K562 (cell line): Measurements from ENCODE around the gene LZTR1. TPM values are rescaled to one million over a fixed set of nuclear protein-coding genes. Genes with fewer than 3 reads are reported as not detected.
A peak's percentile ranks its signal among the peaks of the same experiment; 100 is the strongest.

ENCODE experiments used
- ATAC-seq: fragments of 200-7000 bp; cut with Tn5 transposase; 3 replicates; pipeline ENCODE4 v1.9.1; 2020; ENCODE audit warnings: moderate library complexity
- BruUV-seq: library from RNA; stranded (reverse); fragments of 400-500 nt; replicated peaks from 2 replicates; lab custom pipeline; 2021; lab: Mats Ljungman, UMichigan
- CTCF ChIA-PET: fragments of 300-600 bp; formaldehyde crosslinking; extraction: SDS; loops from one replicate; lab custom pipeline; 2021; ENCODE audit warnings: low intra/inter-chr PET ratio; lab: Yijun Ruan, JAX
- POLR2A ChIA-PET: fragments of 300-600, 350-650 bp; sonication (Branson Sonifier 250); formaldehyde crosslinking; extraction: SDS; loops from one replicate; lab custom pipeline; 2021; ENCODE audit warnings: antibody characterized with exemption, inconsistent platforms; lab: Yijun Ruan, JAX
- DNase-seq, 4 experiments: peaks; one replicate each; pipeline versions ENCODE4 v3.0.0 to v3.0.0-alpha.2; 2011 to 2018; ENCODE audit warnings: low spot score in 3 of 4, mixed read lengths in 3 of 4; ENCODE audit errors: extremely low read depth in 1 of 4
- FAIRE-seq: peaks from 2 replicates; lab custom pipeline; 2011; peaks lifted over from hg19 to GRCh38; lab: Jason Lieb, UNC
- H2AFZ ChIP-seq: 2 replicates; pipeline ENCODE4 v1.6.0; 2011; ENCODE audit warnings: low read depth, low read length, control low read depth, inconsistent platforms
- H3K27ac ChIP-seq: fragments of 200-600 bp; 3 replicates; pipeline ENCODE4 v1.8.0; 2011; ENCODE audit warnings: low read depth, mild to moderate bottlenecking, control low read depth, inconsistent platforms, low read length, moderate library complexity, mixed read lengths; ENCODE audit errors: extremely low read depth
- H3K27me3 ChIP-seq, 2 experiments: fragments of 300-600 bp in 1 of 2; 2 replicates in 1 of 2; 3 replicates in 1 of 2; pipeline versions ENCODE4 v1.6.0 to v1.8.0; 2011; ENCODE audit warnings: inconsistent platforms in 2 of 2, low read length in 2 of 2, mild to moderate bottlenecking in 1 of 2, mixed read lengths in 1 of 2, moderate library complexity in 1 of 2; ENCODE audit not compliant: control insufficient read depth in 2 of 2, insufficient read depth in 2 of 2
- H3K36me3 ChIP-seq: fragments of 300-600 bp; 3 replicates; pipeline ENCODE4 v1.8.0; 2011; ENCODE audit warnings: mild to moderate bottlenecking, low read length, inconsistent platforms; ENCODE audit not compliant: control insufficient read depth, insufficient read depth
- H3K4me1 ChIP-seq, 2 experiments: fragments of 200-600 bp in 1 of 2; replicated peaks in 1 of 2; 2 replicates in 1 of 2; 3 replicates in 1 of 2; pipeline versions ENCODE4 v1.5.1 to v1.8.0; 2011; ENCODE audit warnings: inconsistent platforms in 2 of 2, low read length in 2 of 2, mild to moderate bottlenecking in 1 of 2, mixed read lengths in 1 of 2, moderate library complexity in 1 of 2; ENCODE audit not compliant: control insufficient read depth in 2 of 2, insufficient read depth in 2 of 2
- H3K4me2 ChIP-seq: 2 replicates; pipeline ENCODE4 v1.6.1; 2011; ENCODE audit warnings: low read length, control low read depth, inconsistent platforms, mixed read lengths; ENCODE audit not compliant: insufficient read depth
- H3K4me3 ChIP-seq: fragments of 200-600 bp; sonication (generic), shearing (Covaris generic); 2 replicates; pipeline ENCODE4 v1.5.1; 2016; ENCODE audit warnings: control low read depth, inconsistent platforms
- H3K79me2 ChIP-seq: fragments of 200-600 bp; 3 replicates; pipeline ENCODE4 v1.8.0; 2011; ENCODE audit warnings: low read length, inconsistent platforms; ENCODE audit not compliant: control insufficient read depth, insufficient read depth
- H3K9ac ChIP-seq, 2 experiments: 2 replicates each; pipeline versions ENCODE4 v1.6.0 to v1.6.1; 2011; ENCODE audit warnings: low read depth in 2 of 2, low read length in 2 of 2, control low read depth in 1 of 2, inconsistent platforms in 1 of 2, mild to moderate bottlenecking in 1 of 2, mixed read lengths in 1 of 2; ENCODE audit not compliant: insufficient read depth in 1 of 2
- H3K9me1 ChIP-seq: one replicate; pipeline ENCODE4 v1.6.0; 2011; ENCODE audit warnings: inconsistent platforms, mild to moderate bottlenecking, low read length, moderate library complexity; ENCODE audit not compliant: control insufficient read depth, insufficient read depth
- H3K9me3 ChIP-seq: replicated peaks from 2 replicates; pipeline ENCODE4 v1.5.1; 2011; ENCODE audit warnings: low read depth, low read length, inconsistent platforms; ENCODE audit not compliant: control insufficient read depth, insufficient read depth
- H4K20me1 ChIP-seq: replicated peaks from 2 replicates; pipeline ENCODE4 v1.6.1; 2011; ENCODE audit warnings: low read length, inconsistent platforms, mixed read lengths; ENCODE audit not compliant: control insufficient read depth, insufficient read depth
- CHAMP1 ChIP-seq: fragments of 450-650 bp; IDR thresholded peaks from 2 replicates; pipeline ENCODE4 v1.6.1; 2016; ENCODE audit warnings: mild to moderate bottlenecking
- FOSL1 ChIP-seq: fragments of 200-800 bp; sonication (Bioruptor generic); conservative IDR thresholded peaks from 2 replicates; pipeline ENCODE4 v1.6.1; 2016; ENCODE audit warnings: missing genetic modification characterization, missing compliant biosample characterization
- MECOM ChIP-seq: fragments of 250-450 bp; sonication (Bioruptor Pico); IDR thresholded peaks from 2 replicates; pipeline ENCODE4 v1.8.0; 2022; ENCODE audit warnings: inconsistent platforms
- NCOA6 ChIP-seq: fragments of 450-650 bp; IDR thresholded peaks from 2 replicates; pipeline ENCODE4 v1.6.1; 2017; ENCODE audit warnings: mild to moderate bottlenecking
- NR0B1 ChIP-seq: fragments of 450-650 bp; IDR thresholded peaks from one replicate; pipeline ENCODE4 v1.6.1; 2018; ENCODE audit warnings: mild to moderate bottlenecking, moderate library complexity; ENCODE audit not compliant: partially characterized antibody
- POLR2A ChIP-seq: fragments of 450-650 bp; conservative IDR thresholded peaks from 2 replicates; pipeline ENCODE4 v1.6.1; 2016
- RHOXF2B ChIP-seq: fragments of 250-450 bp; sonication (Bioruptor Pico); conservative IDR thresholded peaks from 2 replicates; pipeline ENCODE4 v1.5.1; 2021
- SETDB1 ChIP-seq: IDR thresholded peaks from one replicate; pipeline ENCODE4 v1.6.1; 2012; ENCODE audit warnings: low read length, control low read depth, inconsistent platforms
- SMARCA5 ChIP-seq: fragments of 450-650 bp; IDR thresholded peaks from 2 replicates; pipeline ENCODE4 v1.6.1; 2016
- TCF15 ChIP-seq: fragments of 250-450 bp; sonication (Bioruptor Pico); IDR thresholded peaks from 2 replicates; pipeline ENCODE4 v1.8.0; 2022; ENCODE audit warnings: moderate library complexity, mild to moderate bottlenecking, inconsistent platforms
- TEAD4 ChIP-seq, 2 experiments: sonication (generic) in 1 of 2; formaldehyde crosslinking in 1 of 2; IDR thresholded peaks; 2 replicates each; pipeline versions ENCODE4 v1.6.1 to v1.8.0; 2012 to 2022; ENCODE audit warnings: borderline replicate concordance in 1 of 2, inconsistent platforms in 1 of 2, low read length in 1 of 2, mild to moderate bottlenecking in 1 of 2, missing genetic modification reagents in 1 of 2
- WGBS: fragments of 100-300 bp; shearing (Covaris generic); methylation state at CpG from one replicate; pipeline ENCODE4 v1.1.6; 2016; ENCODE audit warnings: low coverage, mixed read lengths; ENCODE audit not compliant: insufficient coverage; ENCODE audit errors: missing lambda C conversion rate; 5-methylcytosine and 5-hydroxymethylcytosine counted together
- in situ Hi-C: fragments of 300-500 bp; cut with MboI; formaldehyde crosslinking; loops from 4 replicates; pipeline ENCODE4 v1.15.0; 2018; ENCODE audit warnings: inconsistent platforms, mixed read lengths
- intact Hi-C: fragments of 100-400 bp; cut with micrococcal nuclease; formaldehyde crosslinking; loops from 2 replicates; pipeline ENCODE4 v1.14.2; 2022
- polyA plus RNA-seq, 8 experiments: library from polyadenylated mRNA; depleted of rRNA in 4 of 8; stranded (reverse) in 5 of 8; unstranded in 3 of 8; fragments of >200 nt; fragmentation: Nextera tagmentation in 2 of 8; fragmentation: Illumina TruSeq in 1 of 8; extraction: Ambion mirVana in 2 of 8; extraction: Trizol in 1 of 8; gene quantifications; 2 replicates each; pipeline versions ENCODE4 v1.2.1 to v1.2.3, GENCODE V29; 2011 to 2014; ENCODE audit warnings: inconsistent platforms in 1 of 8, missing spikeins in 1 of 8
- total RNA-seq, 7 experiments: library from RNA; depleted of rRNA in 6 of 7; stranded (reverse); fragments of >200 nt in 6 of 7; fragmentation: Illumina TruSeq in 2 of 7; extraction: Trizol in 2 of 7; gene quantifications; 2 replicates each; pipeline versions ENCODE4 v1.2.1 to v1.2.3, GENCODE V29; 2011 to 2021; ENCODE audit warnings: low replicate concordance in 1 of 7
- TF ChIP-seq, protein P1 (sequence below): fragments of 250-450 bp; sonication (Bioruptor Pico); IDR thresholded peaks from 2 replicates; pipeline ENCODE4 v1.4.0; 2020; ENCODE audit warnings: mild to moderate bottlenecking, moderate library complexity, borderline replicate concordance

LZTR1 gene
- total and polyA plus RNA-seq, 9 of the 15 experiments (the other 6 are each of a cell fraction or from before 2014, with no cell fraction given): 2.2 to 135 (median 63.0) TPM

DNA sequence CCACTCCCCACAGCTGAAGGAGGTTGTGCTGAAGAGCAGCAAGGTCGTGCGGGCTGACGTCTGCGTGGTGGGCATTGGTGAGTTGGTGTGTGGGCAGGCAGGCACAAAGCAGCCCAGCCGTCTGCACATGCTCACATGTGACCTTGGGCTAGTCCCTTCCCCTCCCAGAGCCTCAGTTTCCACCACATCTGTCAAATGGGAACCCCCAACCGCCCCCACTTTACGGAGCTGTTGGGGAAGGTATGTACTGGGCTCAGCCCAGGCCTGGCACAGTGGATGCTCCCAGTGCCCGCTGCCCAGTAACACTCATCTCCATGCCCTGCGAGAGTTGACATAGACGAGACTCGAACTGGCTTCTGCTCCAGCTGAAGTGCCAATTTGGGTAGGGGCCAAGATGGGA lies 5.1 kb upstream of the LZTR1 start (continued):
- no peak for TF ChIP-seq SETDB1
- no peak for TF ChIP-seq TCF15 (CRISPR knock-in tag)
- TF ChIP-seq, protein P1, sequence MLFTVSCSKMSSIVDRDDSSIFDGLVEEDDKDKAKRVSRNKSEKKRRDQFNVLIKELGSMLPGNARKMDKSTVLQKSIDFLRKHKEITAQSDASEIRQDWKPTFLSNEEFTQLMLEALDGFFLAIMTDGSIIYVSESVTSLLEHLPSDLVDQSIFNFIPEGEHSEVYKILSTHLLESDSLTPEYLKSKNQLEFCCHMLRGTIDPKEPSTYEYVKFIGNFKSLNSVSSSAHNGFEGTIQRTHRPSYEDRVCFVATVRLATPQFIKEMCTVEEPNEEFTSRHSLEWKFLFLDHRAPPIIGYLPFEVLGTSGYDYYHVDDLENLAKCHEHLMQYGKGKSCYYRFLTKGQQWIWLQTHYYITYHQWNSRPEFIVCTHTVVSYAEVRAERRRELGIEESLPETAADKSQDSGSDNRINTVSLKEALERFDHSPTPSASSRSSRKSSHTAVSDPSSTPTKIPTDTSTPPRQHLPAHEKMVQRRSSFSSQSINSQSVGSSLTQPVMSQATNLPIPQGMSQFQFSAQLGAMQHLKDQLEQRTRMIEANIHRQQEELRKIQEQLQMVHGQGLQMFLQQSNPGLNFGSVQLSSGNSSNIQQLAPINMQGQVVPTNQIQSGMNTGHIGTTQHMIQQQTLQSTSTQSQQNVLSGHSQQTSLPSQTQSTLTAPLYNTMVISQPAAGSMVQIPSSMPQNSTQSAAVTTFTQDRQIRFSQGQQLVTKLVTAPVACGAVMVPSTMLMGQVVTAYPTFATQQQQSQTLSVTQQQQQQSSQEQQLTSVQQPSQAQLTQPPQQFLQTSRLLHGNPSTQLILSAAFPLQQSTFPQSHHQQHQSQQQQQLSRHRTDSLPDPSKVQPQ (CRISPR knock-in tag): no peak
- no peak for TF ChIP-seq TEAD4 (IDR thresholded peaks at IDR 0.05; ENCODE audit: low read length)
- TF ChIP-seq TEAD4 (CRISPR knock-in tag; IDR thresholded peaks at IDR 0.05; ENCODE audit: borderline replicate concordance): no peak
- no peak for TF ChIP-seq NCOA6

DNA sequence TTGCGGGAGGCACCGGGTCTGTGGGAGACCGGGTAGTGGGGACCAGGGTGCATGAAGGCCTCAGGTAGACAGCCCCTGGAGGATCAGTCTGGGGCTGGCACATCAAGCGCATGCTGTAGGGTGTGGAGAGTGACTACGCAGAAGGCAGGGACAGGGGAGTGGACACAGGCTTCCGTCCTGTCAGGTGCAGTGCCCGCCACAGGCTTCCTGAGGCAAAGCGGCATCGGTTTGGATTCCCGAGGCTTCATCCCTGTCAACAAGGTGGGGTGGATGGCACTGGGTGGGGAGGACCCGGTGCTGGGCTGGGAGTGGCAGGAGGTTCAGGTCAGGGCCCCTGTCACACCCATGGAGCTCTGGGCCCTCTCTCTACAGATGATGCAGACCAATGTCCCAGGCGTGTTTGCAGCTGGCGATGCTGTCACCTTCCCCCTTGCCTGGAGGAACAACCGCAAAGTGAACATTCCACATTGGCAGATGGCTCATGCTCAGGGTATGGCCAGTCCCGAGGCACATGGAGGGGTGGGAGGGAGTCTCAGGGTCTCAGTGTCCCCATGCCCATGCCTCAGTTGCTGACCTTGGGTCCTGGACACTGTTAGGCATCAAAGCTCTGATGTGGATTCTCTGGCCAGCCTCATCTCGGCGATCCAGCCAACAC lies 4.5 kb upstream of the LZTR1 start:
- Histone ChIP-seq H3K9me1 (no peaks in the 10 kb centered on the region), H3K27me3 (peaks cover 35 to 52% of the 10 kb centered on the region in 2 experiments; a peak in 4 of 5 replicates), H3K4me2 (no peak overlapping the region), H3K9ac (peak overlapping the region in 1 of 2 experiments; percentile 1; a peak in 1 of 4 replicates), H3K79me2 (peaks cover 14% of the 10 kb centered on the region), H3K27ac (no peak overlapping the region), H2AFZ (no peak overlapping the region), H4K20me1 (peaks cover under 1% of the 10 kb centered on the region; the same call in 1 of the 2 replicates), H3K4me3 (no peak overlapping the region), H3K4me1 (peaks cover 12 to 66% of the 10 kb centered on the region in 2 experiments), H3K36me3 (no peaks in the 10 kb centered on the region), H3K9me3 (peaks cover 11% of the 10 kb centered on the region)
- in situ Hi-C loops (no loop called here), intact Hi-C loops (no loop called here)
- POLR2A ChIA-PET: interaction anchor here (2.1 to 64.4 kb wide), 4 partner anchors 10 to 60 kb away, joined by 10 to 1556 read pairs (median 314); partner anchors contain the start of genes AIFM3, CRKL and THAP7
- FAIRE-seq (no peak), DNase-seq (no peak), ATAC-seq (no peak)
- CTCF ChIA-PET: no interaction called here
- no TSS peak for BruUV-seq
- 31% methylated on average over 17 of the region's 17 CpGs for WGBS
- no peak for TF ChIP-seq SMARCA5
- TF ChIP-seq POLR2A: no peak
- TF ChIP-seq FOSL1 (tag): no peak
- no peak for TF ChIP-seq RHOXF2B
- no peak for TF ChIP-seq NR0B1
- no peak for TF ChIP-seq CHAMP1
- TF ChIP-seq MECOM (CRISPR knock-in tag): no peak
